ENCODE data around the gene INSIG1.

The INSIG1 gene

DNA sequence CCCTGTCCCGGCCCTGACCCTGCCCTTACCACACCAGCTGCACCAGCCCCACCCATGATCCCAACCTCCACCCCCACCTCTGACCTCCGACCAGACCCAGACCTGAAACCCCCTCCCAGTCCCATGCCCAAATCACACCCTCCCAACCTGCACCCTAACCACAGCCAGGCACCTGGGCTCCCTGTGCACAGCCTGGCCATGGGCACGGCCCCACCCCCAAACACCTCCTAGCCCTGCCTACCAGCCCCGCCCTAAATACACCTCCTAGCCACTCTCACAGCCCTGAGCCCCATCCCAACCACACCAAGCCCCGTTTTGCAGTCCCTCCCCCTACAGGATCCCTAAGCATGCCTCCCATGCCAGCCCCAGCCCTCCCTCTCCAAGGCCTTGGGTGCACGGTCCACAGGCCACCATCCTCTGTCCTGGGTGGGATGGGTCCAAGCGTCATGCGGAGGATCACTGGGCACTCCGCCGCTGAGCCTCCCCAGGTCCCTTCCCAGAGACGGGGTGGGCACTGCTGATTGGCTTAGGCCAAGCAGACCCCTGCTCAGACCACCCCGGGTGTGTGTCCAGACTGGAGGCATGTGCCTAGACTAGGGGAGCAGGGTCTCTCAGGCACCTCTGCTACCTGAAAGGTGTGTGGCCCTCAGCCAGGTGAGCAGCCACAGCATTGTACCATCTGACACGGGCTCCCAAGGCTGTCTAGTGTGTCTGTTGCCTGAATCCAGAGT is 30.1 kb downstream of the INSIG1 start:
- TF ChIP-seq SP2 (tag by site-specific recombination; IDR thresholded peaks at IDR 0.05) = peak; percentile 29
- no peak for TF ChIP-seq ZNF473 (tag by site-specific recombination; IDR thresholded peaks at IDR 0.05)
- Histone ChIP-seq H3K27ac (ENCODE audit: extremely low read depth, low read depth, low read length) (no peak overlapping the region), H3K36me3 (ENCODE audit: control insufficient read depth in 2 of 2, insufficient read depth in 1 of 2, low read length in 2 of 2) (no peaks in the 10 kb centered on the region), H3K4me1 (ENCODE audit: control insufficient read depth, insufficient read depth, low read length) (no peaks in the 10 kb centered on the region), H3K9me3 (ENCODE audit: control insufficient read depth, insufficient read depth, low read depth, low read length) (no peaks in the 10 kb centered on the region), H3K4me3 (ENCODE audit: low read depth, low read length) (no peak overlapping the region)
- POLR2A ChIA-PET = no interaction called here
- CTCF ChIA-PET = no interaction called here

- no peak overlapping the region for H3K27ac ChIP-seq (ENCODE audit: extremely low read depth, low read depth, low read length)
- no peaks in the 10 kb centered on the region for H3K9me3 ChIP-seq (ENCODE audit: control insufficient read depth, insufficient read depth, low read depth, low read length)
- H3K4me1 ChIP-seq (ENCODE audit: control insufficient read depth, insufficient read depth, low read length) = no peaks in the 10 kb centered on the region
- ChIA-PET POLR2A (no interaction called here), CTCF (no interaction called here)
- H3K4me3 ChIP-seq (ENCODE audit: low read depth, low read length) = no peak overlapping the region
- TF ChIP-seq ZBTB20 (tag by site-specific recombination; IDR thresholded peaks at IDR 0.05) (no peak), ZNF701 (tag by site-specific recombination; IDR thresholded peaks at IDR 0.05) (no peak), ZNF140 (tag by site-specific recombination; IDR thresholded peaks at IDR 0.05) (no peak), ZNF146 (tag by site-specific recombination; IDR thresholded peaks at IDR 0.05) (no peak), ZNF791 (tag by site-specific recombination; IDR thresholded peaks at IDR 0.05) (no peak), ZNF324 (tag by site-specific recombination; IDR thresholded peaks at IDR 0.05) (no peak), ZFP41 (tag by site-specific recombination; IDR thresholded peaks at IDR 0.05; ENCODE audit: borderline replicate concordance) (no peak), ZNF544 (tag by site-specific recombination; IDR thresholded peaks at IDR 0.05) (no peak), SP7 (tag by site-specific recombination; IDR thresholded peaks at IDR 0.05) (no peak), ZNF624 (tag by site-specific recombination; IDR thresholded peaks at IDR 0.05) (no peak), MYNN (tag by site-specific recombination; IDR thresholded peaks at IDR 0.05; ENCODE audit: borderline replicate concordance) (no peak), ZBTB49 (tag by site-specific recombination; IDR thresholded peaks at IDR 0.05; ENCODE audit: low read depth) (no peak)
- TF ChIP-seq, protein P1, sequence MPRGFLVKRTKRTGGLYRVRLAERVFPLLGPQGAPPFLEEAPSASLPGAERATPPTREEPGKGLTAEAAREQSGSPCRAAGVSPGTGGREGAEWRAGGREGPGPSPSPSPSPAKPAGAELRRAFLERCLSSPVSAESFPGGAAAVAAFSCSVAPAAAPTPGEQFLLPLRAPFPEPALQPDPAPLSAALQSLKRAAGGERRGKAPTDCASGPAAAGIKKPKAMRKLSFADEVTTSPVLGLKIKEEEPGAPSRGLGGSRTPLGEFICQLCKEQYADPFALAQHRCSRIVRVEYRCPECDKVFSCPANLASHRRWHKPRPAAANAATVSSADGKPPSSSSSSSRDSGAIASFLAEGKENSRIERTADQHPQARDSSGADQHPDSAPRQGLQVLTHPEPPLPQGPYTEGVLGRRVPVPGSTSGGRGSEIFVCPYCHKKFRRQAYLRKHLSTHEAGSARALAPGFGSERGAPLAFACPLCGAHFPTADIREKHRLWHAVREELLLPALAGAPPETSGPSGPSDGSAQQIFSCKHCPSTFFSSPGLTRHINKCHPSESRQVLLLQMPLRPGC (tag by site-specific recombination; IDR thresholded peaks at IDR 0.05) = no peak
- no peaks in the 10 kb centered on the region for H3K36me3 ChIP-seq (ENCODE audit: control insufficient read depth in 2 of 2, insufficient read depth in 1 of 2, low read length in 2 of 2)
These were observed 31.5 kb downstream of the INSIG1 start for GRCh38 chr7:155329225-155329624.

DNA sequence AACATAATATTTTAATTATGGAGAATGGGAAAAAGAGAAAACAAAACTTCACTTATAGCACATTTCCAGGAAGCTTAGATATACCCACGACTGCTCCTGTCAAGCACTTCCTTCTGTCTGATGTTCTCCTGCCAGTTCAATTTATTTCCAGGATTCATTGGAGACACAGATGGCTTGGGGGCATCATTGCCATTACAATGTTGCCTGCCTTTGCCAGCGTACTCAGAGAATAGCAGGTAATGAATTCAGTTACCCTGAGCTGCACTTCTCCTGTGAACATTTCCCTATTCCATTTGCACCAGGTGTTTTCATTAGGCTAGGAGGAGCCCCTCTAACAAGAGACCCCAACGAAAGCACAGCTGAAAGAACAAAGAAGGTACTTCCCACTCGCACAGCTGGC is 33.7 kb downstream of the INSIG1 start:
- H3K9me3 ChIP-seq (ENCODE audit: control insufficient read depth, insufficient read depth, low read depth, low read length) = no peaks in the 10 kb centered on the region
- no peaks in the 10 kb centered on the region for H3K36me3 ChIP-seq (ENCODE audit: control insufficient read depth in 2 of 2, insufficient read depth in 1 of 2, low read length in 2 of 2)
- no peaks in the 10 kb centered on the region for H3K4me1 ChIP-seq (ENCODE audit: control insufficient read depth, insufficient read depth, low read length)
- TF ChIP-seq ZNF791 (tag by site-specific recombination; IDR thresholded peaks at IDR 0.05) (no peak), ZFP69B (tag by site-specific recombination; IDR thresholded peaks at IDR 0.05) (no peak), PRDM1 (tag by site-specific recombination; IDR thresholded peaks at IDR 0.05) (no peak), ZFP41 (tag by site-specific recombination; IDR thresholded peaks at IDR 0.05; ENCODE audit: borderline replicate concordance) (no peak), OSR2 (tag by site-specific recombination; IDR thresholded peaks at IDR 0.05) (no peak), ZNF610 (tag by site-specific recombination; IDR thresholded peaks at IDR 0.05; ENCODE audit: borderline replicate concordance) (no peak), ZNF24 (tag by site-specific recombination; IDR thresholded peaks at IDR 0.05) (no peak), ZNF654 (tag by site-specific recombination; IDR thresholded peaks at IDR 0.05; ENCODE audit: low read depth) (no peak), ZNF37A (tag by site-specific recombination; IDR thresholded peaks at IDR 0.05) (no peak), ZNF362 (tag by site-specific recombination; IDR thresholded peaks at IDR 0.05) (no peak)
- TF ChIP-seq, protein P2, sequence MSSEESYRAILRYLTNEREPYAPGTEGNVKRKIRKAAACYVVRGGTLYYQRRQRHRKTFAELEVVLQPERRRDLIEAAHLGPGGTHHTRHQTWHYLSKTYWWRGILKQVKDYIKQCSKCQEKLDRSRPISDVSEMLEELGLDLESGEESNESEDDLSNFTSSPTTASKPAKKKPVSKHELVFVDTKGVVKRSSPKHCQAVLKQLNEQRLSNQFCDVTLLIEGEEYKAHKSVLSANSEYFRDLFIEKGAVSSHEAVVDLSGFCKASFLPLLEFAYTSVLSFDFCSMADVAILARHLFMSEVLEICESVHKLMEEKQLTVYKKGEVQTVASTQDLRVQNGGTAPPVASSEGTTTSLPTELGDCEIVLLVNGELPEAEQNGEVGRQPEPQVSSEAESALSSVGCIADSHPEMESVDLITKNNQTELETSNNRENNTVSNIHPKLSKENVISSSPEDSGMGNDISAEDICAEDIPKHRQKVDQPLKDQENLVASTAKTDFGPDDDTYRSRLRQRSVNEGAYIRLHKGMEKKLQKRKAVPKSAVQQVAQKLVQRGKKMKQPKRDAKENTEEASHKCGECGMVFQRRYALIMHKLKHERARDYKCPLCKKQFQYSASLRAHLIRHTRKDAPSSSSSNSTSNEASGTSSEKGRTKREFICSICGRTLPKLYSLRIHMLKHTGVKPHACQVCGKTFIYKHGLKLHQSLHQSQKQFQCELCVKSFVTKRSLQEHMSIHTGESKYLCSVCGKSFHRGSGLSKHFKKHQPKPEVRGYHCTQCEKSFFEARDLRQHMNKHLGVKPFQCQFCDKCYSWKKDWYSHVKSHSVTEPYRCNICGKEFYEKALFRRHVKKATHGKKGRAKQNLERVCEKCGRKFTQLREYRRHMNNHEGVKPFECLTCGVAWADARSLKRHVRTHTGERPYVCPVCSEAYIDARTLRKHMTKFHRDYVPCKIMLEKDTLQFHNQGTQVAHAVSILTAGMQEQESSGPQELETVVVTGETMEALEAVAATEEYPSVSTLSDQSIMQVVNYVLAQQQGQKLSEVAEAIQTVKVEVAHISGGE (tag by site-specific recombination; conservative IDR thresholded peaks at IDR 0.05; ENCODE audit: low read depth) = no peak
- H3K27ac ChIP-seq (ENCODE audit: extremely low read depth, low read depth, low read length) = no peak overlapping the region
- H3K4me3 ChIP-seq (ENCODE audit: low read depth, low read length) = no peak overlapping the region
- CTCF ChIA-PET = interaction anchor here (2.3 kb wide), 1 partner anchor 13 kb away, joined by 10 read pairs; no protein-coding TSS in a partner anchor
- POLR2A ChIA-PET = no interaction called here
